ENCODE measurements around the gene RBM20. TPM values are rescaled to one million over a fixed set of nuclear protein-coding genes. Genes with fewer than 3 reads are reported as not detected.

Gene RBM20
- total RNA-seq, 1 donor from 2014 or later = 0.32 TPM

DNA sequence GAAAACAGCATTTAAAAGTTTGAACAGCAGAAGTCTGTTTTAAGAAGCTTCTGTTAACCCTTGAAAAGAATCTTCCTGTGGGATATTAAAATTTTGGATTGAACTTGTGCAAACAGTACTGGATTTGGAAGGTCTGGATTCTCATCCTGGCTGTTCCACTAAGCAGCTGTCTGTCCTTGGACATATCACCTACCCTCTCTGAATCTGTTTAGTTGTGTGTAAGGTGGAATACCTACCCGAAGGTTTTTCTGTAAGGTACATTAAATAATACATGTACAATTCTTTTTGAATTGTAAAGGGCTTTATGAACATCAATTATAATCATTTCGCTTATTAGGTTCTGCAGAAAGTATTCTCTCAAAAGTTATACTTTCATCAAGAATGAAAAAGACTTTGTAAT lies 229.8 kb downstream of the RBM20 start:
- Mint-ChIP-seq H3K27ac (no peak overlapping the region), H3K9me3 (no peaks in the 10 kb centered on the region), H3K4me3 (peak overlapping the region; percentile 78), H3K4me1 (peaks cover 28% of the 10 kb centered on the region), H3K36me3 (no peaks in the 10 kb centered on the region), H3K27me3 (ENCODE audit: insufficient read depth, low read depth) (peaks cover 4% of the 10 kb centered on the region)
- DNase-seq (ENCODE audit: low spot score) = no peak
- Histone ChIP-seq H3K9me3 (ENCODE audit: low read depth) (no peaks in the 10 kb centered on the region), H3K27ac (no peak overlapping the region), H3K79me2 (ENCODE audit: low read depth) (peaks cover 53% of the 10 kb centered on the region), H3K27me3 (no peaks in the 10 kb centered on the region), H3K36me3 (peaks cover 16% of the 10 kb centered on the region), H3K4me3 (peak overlapping the region; percentile 61), H3K4me1 (peaks cover 21% of the 10 kb centered on the region), H3K4me2 (peak overlapping the region; percentile 89), H2AFZ (replicated peaks) (no peak overlapping the region), H4K20me1 (ENCODE audit: low read depth) (peaks cover 54% of the 10 kb centered on the region), H3K9ac (no peak overlapping the region), H3F3A (ENCODE audit: low read depth) (peaks cover 21% of the 10 kb centered on the region)
- TF ChIP-seq EZH2phosphoT487 (IDR thresholded peaks at IDR 0.05) = no peak
- TF ChIP-seq, protein P1, sequence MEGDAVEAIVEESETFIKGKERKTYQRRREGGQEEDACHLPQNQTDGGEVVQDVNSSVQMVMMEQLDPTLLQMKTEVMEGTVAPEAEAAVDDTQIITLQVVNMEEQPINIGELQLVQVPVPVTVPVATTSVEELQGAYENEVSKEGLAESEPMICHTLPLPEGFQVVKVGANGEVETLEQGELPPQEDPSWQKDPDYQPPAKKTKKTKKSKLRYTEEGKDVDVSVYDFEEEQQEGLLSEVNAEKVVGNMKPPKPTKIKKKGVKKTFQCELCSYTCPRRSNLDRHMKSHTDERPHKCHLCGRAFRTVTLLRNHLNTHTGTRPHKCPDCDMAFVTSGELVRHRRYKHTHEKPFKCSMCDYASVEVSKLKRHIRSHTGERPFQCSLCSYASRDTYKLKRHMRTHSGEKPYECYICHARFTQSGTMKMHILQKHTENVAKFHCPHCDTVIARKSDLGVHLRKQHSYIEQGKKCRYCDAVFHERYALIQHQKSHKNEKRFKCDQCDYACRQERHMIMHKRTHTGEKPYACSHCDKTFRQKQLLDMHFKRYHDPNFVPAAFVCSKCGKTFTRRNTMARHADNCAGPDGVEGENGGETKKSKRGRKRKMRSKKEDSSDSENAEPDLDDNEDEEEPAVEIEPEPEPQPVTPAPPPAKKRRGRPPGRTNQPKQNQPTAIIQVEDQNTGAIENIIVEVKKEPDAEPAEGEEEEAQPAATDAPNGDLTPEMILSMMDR (IDR thresholded peaks at IDR 0.05) = no peak
- no peak for TF ChIP-seq EZH2 (IDR thresholded peaks at IDR 0.05)

DNA sequence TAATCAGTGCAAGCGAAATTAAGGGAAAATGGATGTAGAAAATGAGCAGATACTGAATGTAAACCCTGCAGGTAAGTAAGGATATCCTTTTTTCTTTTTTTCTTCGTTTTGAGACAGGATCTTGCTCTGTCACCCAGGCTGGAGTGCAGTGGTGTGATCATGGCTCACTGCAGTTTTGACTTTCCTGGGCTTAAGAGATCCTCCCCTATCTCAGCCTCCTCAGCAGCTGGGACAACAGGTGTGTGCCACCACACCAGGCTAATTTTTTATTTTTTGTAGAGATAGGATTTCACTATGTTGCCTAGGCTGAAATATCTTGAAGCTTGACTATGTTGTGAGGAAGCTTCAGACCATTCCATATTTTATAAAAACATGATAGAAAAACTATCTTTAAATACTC lies 231.9 kb downstream of the RBM20 start:
- H3K79me2 ChIP-seq (ENCODE audit: low read depth) = peaks cover 53% of the 10 kb centered on the region
- H3F3A ChIP-seq (ENCODE audit: low read depth) = peaks cover 20% of the 10 kb centered on the region
- no peak overlapping the region for H3K27ac ChIP-seq
- Mint-ChIP-seq H3K27ac (no peak overlapping the region), H3K36me3 (no peaks in the 10 kb centered on the region), H3K4me3 (no peak overlapping the region), H3K9me3 (no peaks in the 10 kb centered on the region), H3K4me1 (peaks cover 13% of the 10 kb centered on the region), H3K27me3 (ENCODE audit: insufficient read depth, low read depth) (peaks cover 4% of the 10 kb centered on the region)
- H3K36me3 ChIP-seq = peaks cover 16% of the 10 kb centered on the region
- no peak overlapping the region for H3K4me3 ChIP-seq
- no peaks in the 10 kb centered on the region for H3K27me3 ChIP-seq
- no peak overlapping the region for H2AFZ ChIP-seq (replicated peaks)
- no peak for DNase-seq (ENCODE audit: low spot score)
- H3K9ac ChIP-seq = no peak overlapping the region
- H3K9me3 ChIP-seq (ENCODE audit: low read depth) = no peaks in the 10 kb centered on the region
- H3K4me1 ChIP-seq = peaks cover 18% of the 10 kb centered on the region
- TF ChIP-seq EZH2 (IDR thresholded peaks at IDR 0.05) = no peak
- TF ChIP-seq, protein P1 (IDR thresholded peaks at IDR 0.05) = no peak
- TF ChIP-seq EZH2phosphoT487 (IDR thresholded peaks at IDR 0.05) = no peak
- H4K20me1 ChIP-seq (ENCODE audit: low read depth) = peaks cover 59% of the 10 kb centered on the region
- H3K4me2 ChIP-seq = no peak overlapping the region

DNA sequence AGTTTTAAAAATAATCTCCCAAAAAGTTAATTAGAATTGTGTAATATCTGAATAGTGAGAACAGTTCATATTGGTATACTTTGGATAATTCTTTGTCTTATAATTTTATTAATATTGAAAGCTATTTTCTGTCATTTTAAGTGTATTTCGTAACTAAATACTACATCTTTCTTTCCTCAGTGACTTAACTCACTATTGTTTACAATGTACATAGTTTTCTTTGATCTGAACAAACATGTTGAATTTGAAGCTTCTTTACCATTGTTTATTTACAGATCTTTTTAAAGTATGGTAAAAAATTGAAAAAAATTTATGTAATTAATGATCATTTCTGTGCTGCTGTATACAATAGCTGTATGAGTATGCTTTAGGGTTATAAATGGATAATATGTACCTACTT lies 232.7 kb downstream of the RBM20 start:
- Mint-ChIP-seq H3K27me3 (ENCODE audit: insufficient read depth, low read depth) (peaks cover 4% of the 10 kb centered on the region), H3K9me3 (no peaks in the 10 kb centered on the region), H3K27ac (no peak overlapping the region), H3K36me3 (peaks cover 4% of the 10 kb centered on the region), H3K4me1 (peaks cover 9% of the 10 kb centered on the region), H3K4me3 (no peak overlapping the region)
- Histone ChIP-seq H3F3A (ENCODE audit: low read depth) (peaks cover 15% of the 10 kb centered on the region), H4K20me1 (ENCODE audit: low read depth) (peaks cover 59% of the 10 kb centered on the region), H3K27me3 (no peaks in the 10 kb centered on the region), H3K4me1 (peaks cover 14% of the 10 kb centered on the region), H3K9ac (no peak overlapping the region), H3K9me3 (ENCODE audit: low read depth) (no peaks in the 10 kb centered on the region), H3K36me3 (peaks cover 16% of the 10 kb centered on the region), H3K27ac (no peak overlapping the region), H3K4me3 (no peak overlapping the region), H3K4me2 (no peak overlapping the region), H2AFZ (replicated peaks) (no peak overlapping the region), H3K79me2 (ENCODE audit: low read depth) (peaks cover 53% of the 10 kb centered on the region)
- no peak for DNase-seq (ENCODE audit: low spot score)
- no peak for TF ChIP-seq EZH2 (IDR thresholded peaks at IDR 0.05)

DNA sequence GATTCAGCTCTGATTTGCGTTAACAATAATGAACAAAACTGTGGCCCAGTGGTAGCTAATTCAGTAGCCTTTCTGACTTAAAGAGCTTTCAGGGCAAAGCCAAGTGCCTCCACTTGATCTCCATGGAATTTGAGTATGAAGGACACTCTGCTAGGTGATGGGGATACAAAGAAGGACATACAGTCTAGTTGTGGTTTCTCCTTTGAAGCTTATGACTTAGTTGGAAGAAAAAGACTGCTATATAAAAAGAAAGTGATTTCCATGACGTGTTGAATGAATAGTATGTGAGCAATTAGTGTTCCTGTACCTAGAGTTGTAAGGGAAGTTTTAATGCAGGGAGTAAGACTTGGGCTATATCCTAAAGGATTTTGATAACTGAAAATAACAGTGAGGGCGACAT lies 235.9 kb downstream of the RBM20 start:
- Mint-ChIP-seq H3K4me1 (no peaks in the 10 kb centered on the region), H3K4me3 (no peak overlapping the region), H3K27ac (no peak overlapping the region), H3K9me3 (no peaks in the 10 kb centered on the region), H3K27me3 (ENCODE audit: insufficient read depth, low read depth) (no peaks in the 10 kb centered on the region), H3K36me3 (peaks cover 9% of the 10 kb centered on the region)
- Histone ChIP-seq H3K9ac (no peak overlapping the region), H4K20me1 (ENCODE audit: low read depth) (peaks cover 47% of the 10 kb centered on the region), H3K9me3 (ENCODE audit: low read depth) (no peaks in the 10 kb centered on the region), H3K27ac (no peak overlapping the region), H3K4me1 (no peaks in the 10 kb centered on the region), H3K79me2 (ENCODE audit: low read depth) (peaks cover 28% of the 10 kb centered on the region), H2AFZ (replicated peaks) (no peak overlapping the region), H3K4me3 (no peak overlapping the region), H3F3A (ENCODE audit: low read depth) (no peaks in the 10 kb centered on the region), H3K27me3 (no peaks in the 10 kb centered on the region), H3K36me3 (peaks cover 29% of the 10 kb centered on the region), H3K4me2 (no peak overlapping the region)
- no peak for DNase-seq (ENCODE audit: low spot score)
- TF ChIP-seq EZH2 (IDR thresholded peaks at IDR 0.05) = no peak
- TF ChIP-seq, protein P1 (IDR thresholded peaks at IDR 0.05) = no peak
- TF ChIP-seq EZH2phosphoT487 (IDR thresholded peaks at IDR 0.05) = no peak

Measured in neural progenitor cell (in vitro differentiated cells).